Measurements from ENCODE around the gene IGFBP6.

GRCh38 chr12:53086361-53086760, 11.1 kb upstream of the IGFBP6 start:
- TF ChIP-seq, protein P1, sequence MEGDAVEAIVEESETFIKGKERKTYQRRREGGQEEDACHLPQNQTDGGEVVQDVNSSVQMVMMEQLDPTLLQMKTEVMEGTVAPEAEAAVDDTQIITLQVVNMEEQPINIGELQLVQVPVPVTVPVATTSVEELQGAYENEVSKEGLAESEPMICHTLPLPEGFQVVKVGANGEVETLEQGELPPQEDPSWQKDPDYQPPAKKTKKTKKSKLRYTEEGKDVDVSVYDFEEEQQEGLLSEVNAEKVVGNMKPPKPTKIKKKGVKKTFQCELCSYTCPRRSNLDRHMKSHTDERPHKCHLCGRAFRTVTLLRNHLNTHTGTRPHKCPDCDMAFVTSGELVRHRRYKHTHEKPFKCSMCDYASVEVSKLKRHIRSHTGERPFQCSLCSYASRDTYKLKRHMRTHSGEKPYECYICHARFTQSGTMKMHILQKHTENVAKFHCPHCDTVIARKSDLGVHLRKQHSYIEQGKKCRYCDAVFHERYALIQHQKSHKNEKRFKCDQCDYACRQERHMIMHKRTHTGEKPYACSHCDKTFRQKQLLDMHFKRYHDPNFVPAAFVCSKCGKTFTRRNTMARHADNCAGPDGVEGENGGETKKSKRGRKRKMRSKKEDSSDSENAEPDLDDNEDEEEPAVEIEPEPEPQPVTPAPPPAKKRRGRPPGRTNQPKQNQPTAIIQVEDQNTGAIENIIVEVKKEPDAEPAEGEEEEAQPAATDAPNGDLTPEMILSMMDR (tag by site-specific recombination; IDR thresholded peaks at IDR 0.05), result no peak
- no peak for TF ChIP-seq PRDM1 (tag by site-specific recombination; IDR thresholded peaks at IDR 0.05)
- TF ChIP-seq, protein P2, sequence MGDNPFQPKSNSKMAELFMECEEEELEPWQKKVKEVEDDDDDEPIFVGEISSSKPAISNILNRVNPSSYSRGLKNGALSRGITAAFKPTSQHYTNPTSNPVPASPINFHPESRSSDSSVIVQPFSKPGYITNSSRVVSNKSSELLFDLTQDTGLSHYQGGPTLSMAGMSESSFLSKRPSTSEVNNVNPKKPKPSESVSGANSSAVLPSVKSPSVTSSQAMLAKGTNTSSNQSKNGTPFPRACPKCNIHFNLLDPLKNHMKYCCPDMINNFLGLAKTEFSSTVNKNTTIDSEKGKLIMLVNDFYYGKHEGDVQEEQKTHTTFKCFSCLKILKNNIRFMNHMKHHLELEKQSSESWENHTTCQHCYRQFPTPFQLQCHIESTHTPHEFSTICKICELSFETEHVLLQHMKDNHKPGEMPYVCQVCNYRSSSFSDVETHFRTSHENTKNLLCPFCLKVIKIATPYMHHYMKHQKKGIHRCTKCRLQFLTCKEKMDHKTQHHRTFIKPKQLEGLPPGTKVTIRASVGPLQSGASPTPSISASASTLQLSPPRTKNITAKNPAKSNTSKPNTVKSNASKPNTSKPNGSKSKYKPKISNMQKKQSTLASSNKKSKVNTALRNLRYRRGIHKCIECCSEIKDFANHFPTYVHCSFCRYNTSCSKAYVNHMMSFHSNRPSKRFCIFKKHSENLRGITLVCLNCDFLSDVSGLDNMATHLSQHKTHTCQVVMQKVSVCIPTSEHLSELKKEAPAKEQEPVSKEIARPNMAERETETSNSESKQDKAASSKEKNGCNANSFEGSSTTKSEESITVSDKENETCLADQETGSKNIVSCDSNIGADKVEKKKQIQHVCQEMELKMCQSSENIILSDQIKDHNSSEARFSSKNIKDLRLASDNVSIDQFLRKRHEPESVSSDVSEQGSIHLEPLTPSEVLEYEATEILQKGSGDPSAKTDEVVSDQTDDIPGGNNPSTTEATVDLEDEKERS (tag by site-specific recombination; IDR thresholded peaks at IDR 0.05), result no peak
- no peak for TF ChIP-seq TRIM28 (IDR thresholded peaks at IDR 0.05; ENCODE audit: borderline replicate concordance, low read length)
- no peak for TF ChIP-seq MEIS1 (CRISPR knock-in tag; IDR thresholded peaks at IDR 0.05; ENCODE audit: borderline replicate concordance)
- no peak for TF ChIP-seq ZNF350 (tag by site-specific recombination; IDR thresholded peaks at IDR 0.05)
- TF ChIP-seq SETDB1 (IDR thresholded peaks at IDR 0.05; ENCODE audit: insufficient read length, low read length), result no peak
- TF ChIP-seq ZNF184 (tag by site-specific recombination; IDR thresholded peaks at IDR 0.05), result no peak

All from HEK293 (cell line).